ENCODE data around the gene RYR1.

RYR1 gene

GRCh38 chr19:38413416-38413815 is 20.1 kb upstream of the RYR1 start:
- H3K27me3 ChIP-seq (replicated peaks in 2 of 5; ENCODE audit: control insufficient read depth in 4 of 5, insufficient read depth in 5 of 5, low read length in 4 of 5) = no peaks in the 10 kb centered on the region
- no peak overlapping the region for H3K4me3 ChIP-seq (ENCODE audit: control insufficient read depth in 1 of 7, extremely low read depth in 1 of 7, insufficient read depth in 4 of 7, low read depth in 2 of 7, low read length in 6 of 7)
- WGBS (ENCODE audit: insufficient coverage) = 94% methylated on average over 2 of the region's 6 CpGs
- peak overlapping the region in 1 of 2 experiments; percentile 14 for H3K27ac ChIP-seq (ENCODE audit: insufficient read depth in 1 of 2, low read depth in 1 of 2, low read length in 2 of 2, poor library complexity in 1 of 2, severe bottlenecking in 2 of 2)
- H3K4me1 ChIP-seq (ENCODE audit: control extremely low read depth in 1 of 4, control insufficient read depth in 4 of 4, insufficient read depth in 4 of 4, low read length in 3 of 4) = peaks cover 0 to 14% (median 13%) of the 10 kb centered on the region in 4 experiments
- H3K36me3 ChIP-seq (ENCODE audit: control insufficient read depth in 4 of 4, insufficient read depth in 4 of 4, low read length in 3 of 4) = peaks cover 0 to 56% (median 9%) of the 10 kb centered on the region in 4 experiments
- ChIA-PET CTCF (interaction anchor here (1.2 to 2.3 kb wide), 3 partner anchors 11 to 37 kb away, joined by 4 to 7 read pairs (median 5); partner anchors contain the start of genes FAM98C and RASGRP4), POLR2A (no interaction called here)
- DNase-seq = no peak
- no peaks in the 10 kb centered on the region for H3K9me3 ChIP-seq (ENCODE audit: control extremely low read depth in 1 of 5, control insufficient read depth in 4 of 5, insufficient read depth in 2 of 5, low read depth in 1 of 5, low read length in 4 of 5)

GRCh38 chr19:38417146-38417543 is 16.3 kb upstream of the RYR1 start:
- ChIA-PET POLR2A (no interaction called here), CTCF (interaction anchor here (1.2 kb wide), 1 partner anchor 14 kb away, joined by 4 read pairs; the partner anchor contains the start of gene FAM98C)
- DNase-seq = no peak
- 88% methylated on average over 8 of the region's 8 CpGs for WGBS (ENCODE audit: insufficient coverage)
- Histone ChIP-seq H3K9me3 (ENCODE audit: control extremely low read depth in 1 of 5, control insufficient read depth in 4 of 5, insufficient read depth in 2 of 5, low read depth in 1 of 5, low read length in 4 of 5) (no peaks in the 10 kb centered on the region), H3K4me1 (ENCODE audit: control extremely low read depth in 1 of 4, control insufficient read depth in 4 of 4, insufficient read depth in 4 of 4, low read length in 3 of 4) (peaks cover 0 to 15% (median 14%) of the 10 kb centered on the region in 4 experiments), H3K27me3 (replicated peaks in 2 of 5; ENCODE audit: control insufficient read depth in 4 of 5, insufficient read depth in 5 of 5, low read length in 4 of 5) (no peaks in the 10 kb centered on the region), H3K4me3 (ENCODE audit: control insufficient read depth in 1 of 7, extremely low read depth in 1 of 7, insufficient read depth in 4 of 7, low read depth in 2 of 7, low read length in 6 of 7) (peak overlapping the region in 2 of 7 experiments; percentile 58 to 75), H3K27ac (ENCODE audit: insufficient read depth in 1 of 2, low read depth in 1 of 2, low read length in 2 of 2, poor library complexity in 1 of 2, severe bottlenecking in 2 of 2) (no peak overlapping the region), H3K36me3 (ENCODE audit: control insufficient read depth in 4 of 4, insufficient read depth in 4 of 4, low read length in 3 of 4) (peaks cover 0 to 42% (median 4%) of the 10 kb centered on the region in 4 experiments)

- H3K27me3 ChIP-seq (replicated peaks in 2 of 5; ENCODE audit: control insufficient read depth in 4 of 5, insufficient read depth in 5 of 5, low read length in 4 of 5) = no peaks in the 10 kb centered on the region
- no peak overlapping the region for H3K27ac ChIP-seq (ENCODE audit: insufficient read depth in 1 of 2, low read depth in 1 of 2, low read length in 2 of 2, poor library complexity in 1 of 2, severe bottlenecking in 2 of 2)
- peaks cover 0 to 15% (median 14%) of the 10 kb centered on the region in 4 experiments for H3K4me1 ChIP-seq (ENCODE audit: control extremely low read depth in 1 of 4, control insufficient read depth in 4 of 4, insufficient read depth in 4 of 4, low read length in 3 of 4)
- H3K4me3 ChIP-seq (ENCODE audit: control insufficient read depth in 1 of 7, extremely low read depth in 1 of 7, insufficient read depth in 4 of 7, low read depth in 2 of 7, low read length in 6 of 7) = peak overlapping the region in 5 of 7 experiments; percentile 22 to 75 (median 58)
- no peaks in the 10 kb centered on the region for H3K9me3 ChIP-seq (ENCODE audit: control extremely low read depth in 1 of 5, control insufficient read depth in 4 of 5, insufficient read depth in 2 of 5, low read depth in 1 of 5, low read length in 4 of 5)
- WGBS (ENCODE audit: insufficient coverage) = 23% methylated on average over 40 of the region's 49 CpGs
- ChIA-PET CTCF (interaction anchor here (0.5 to 1.2 kb wide), 2 partner anchors 12 to 15 kb away, joined by 4 read pairs; partner anchors contain the start of gene FAM98C), POLR2A (no interaction called here)
- peaks cover 0 to 36% (median 2%) of the 10 kb centered on the region in 4 experiments for H3K36me3 ChIP-seq (ENCODE audit: control insufficient read depth in 4 of 4, insufficient read depth in 4 of 4, low read length in 3 of 4)
- peak; percentile 77 to 79 (median 79) for DNase-seq
Observed at GRCh38 chr19:38417544-38418506, 15.7 kb upstream of the RYR1 start.

GRCh38 chr19:38420935-38421334 is 12.6 kb upstream of the RYR1 start:
- peaks cover 0 to 20% (median 2%) of the 10 kb centered on the region in 4 experiments for H3K36me3 ChIP-seq (ENCODE audit: control insufficient read depth in 4 of 4, insufficient read depth in 4 of 4, low read length in 3 of 4)
- H3K27ac ChIP-seq (ENCODE audit: insufficient read depth in 1 of 2, low read depth in 1 of 2, low read length in 2 of 2, poor library complexity in 1 of 2, severe bottlenecking in 2 of 2) = no peak overlapping the region
- 96% methylated on average over 9 of the region's 9 CpGs for WGBS (ENCODE audit: insufficient coverage)
- DNase-seq = no peak
- peaks cover 0 to 31% (median 22%) of the 10 kb centered on the region in 4 experiments for H3K4me1 ChIP-seq (ENCODE audit: control extremely low read depth in 1 of 4, control insufficient read depth in 4 of 4, insufficient read depth in 4 of 4, low read length in 3 of 4)
- POLR2A ChIA-PET = interaction anchor here (0.7 kb wide), 1 partner anchor 95 kb away, joined by 4 read pairs; no protein-coding TSS in a partner anchor
- H3K27me3 ChIP-seq (replicated peaks in 2 of 5; ENCODE audit: control insufficient read depth in 4 of 5, insufficient read depth in 5 of 5, low read length in 4 of 5) = no peaks in the 10 kb centered on the region
- no peak overlapping the region for H3K4me3 ChIP-seq (ENCODE audit: control insufficient read depth in 1 of 7, extremely low read depth in 1 of 7, insufficient read depth in 4 of 7, low read depth in 2 of 7, low read length in 6 of 7)
- H3K9me3 ChIP-seq (ENCODE audit: control extremely low read depth in 1 of 5, control insufficient read depth in 4 of 5, insufficient read depth in 2 of 5, low read depth in 1 of 5, low read length in 4 of 5) = no peaks in the 10 kb centered on the region
- CTCF ChIA-PET = interaction anchor here (0.8 to 1.2 kb wide), 3 partner anchors 14 to 18 kb away, joined by 3 to 4 read pairs (median 3); partner anchors contain the start of gene FAM98C

GRCh38 chr19:38421856-38422255 is 11.6 kb upstream of the RYR1 start:
- ChIA-PET CTCF (interaction anchor here (1.2 kb wide), 2 partner anchors 15 to 17 kb away, joined by 4 read pairs; no protein-coding TSS in a partner anchor), POLR2A (no interaction called here)
- no peak for DNase-seq
- no peak overlapping the region for H3K27ac ChIP-seq (ENCODE audit: insufficient read depth in 1 of 2, low read depth in 1 of 2, low read length in 2 of 2, poor library complexity in 1 of 2, severe bottlenecking in 2 of 2)
- H3K36me3 ChIP-seq (ENCODE audit: control insufficient read depth in 4 of 4, insufficient read depth in 4 of 4, low read length in 3 of 4) = peaks cover 0 to 17% (median 2%) of the 10 kb centered on the region in 4 experiments
- peaks cover 0 to 37% (median 28%) of the 10 kb centered on the region in 4 experiments for H3K4me1 ChIP-seq (ENCODE audit: control extremely low read depth in 1 of 4, control insufficient read depth in 4 of 4, insufficient read depth in 4 of 4, low read length in 3 of 4)
- no peaks in the 10 kb centered on the region for H3K9me3 ChIP-seq (ENCODE audit: control extremely low read depth in 1 of 5, control insufficient read depth in 4 of 5, insufficient read depth in 2 of 5, low read depth in 1 of 5, low read length in 4 of 5)
- H3K4me3 ChIP-seq (ENCODE audit: control insufficient read depth in 1 of 7, extremely low read depth in 1 of 7, insufficient read depth in 4 of 7, low read depth in 2 of 7, low read length in 6 of 7) = no peak overlapping the region
- no peaks in the 10 kb centered on the region for H3K27me3 ChIP-seq (replicated peaks in 2 of 5; ENCODE audit: control insufficient read depth in 4 of 5, insufficient read depth in 5 of 5, low read length in 4 of 5)
- WGBS (ENCODE audit: insufficient coverage) = 96% methylated on average over 12 of the region's 14 CpGs

GRCh38 chr19:38422438-38422837 is 11.1 kb upstream of the RYR1 start:
- ChIA-PET CTCF (interaction anchor here (1.2 kb wide), 1 partner anchor 18 kb away, joined by 4 read pairs; no protein-coding TSS in a partner anchor), POLR2A (no interaction called here)
- H3K4me3 ChIP-seq (ENCODE audit: control insufficient read depth in 1 of 7, extremely low read depth in 1 of 7, insufficient read depth in 4 of 7, low read depth in 2 of 7, low read length in 6 of 7) = no peak overlapping the region
- no peak for DNase-seq
- no peaks in the 10 kb centered on the region for H3K27me3 ChIP-seq (replicated peaks in 2 of 5; ENCODE audit: control insufficient read depth in 4 of 5, insufficient read depth in 5 of 5, low read length in 4 of 5)
- 92% methylated on average over 4 of the region's 7 CpGs for WGBS (ENCODE audit: insufficient coverage)
- peaks cover 0 to 11% (median 0%) of the 10 kb centered on the region in 4 experiments for H3K36me3 ChIP-seq (ENCODE audit: control insufficient read depth in 4 of 4, insufficient read depth in 4 of 4, low read length in 3 of 4)
- no peaks in the 10 kb centered on the region for H3K9me3 ChIP-seq (ENCODE audit: control extremely low read depth in 1 of 5, control insufficient read depth in 4 of 5, insufficient read depth in 2 of 5, low read depth in 1 of 5, low read length in 4 of 5)
- no peak overlapping the region for H3K27ac ChIP-seq (ENCODE audit: insufficient read depth in 1 of 2, low read depth in 1 of 2, low read length in 2 of 2, poor library complexity in 1 of 2, severe bottlenecking in 2 of 2)
- peaks cover 0 to 39% (median 26%) of the 10 kb centered on the region in 4 experiments for H3K4me1 ChIP-seq (ENCODE audit: control extremely low read depth in 1 of 4, control insufficient read depth in 4 of 4, insufficient read depth in 4 of 4, low read length in 3 of 4)
